Measurements from ENCODE around the gene BSX. TPM values are rescaled to one million over a fixed set of nuclear protein-coding genes. Genes with fewer than 3 reads are reported as not detected.

BSX gene
- total and polyA plus RNA-seq, 2 of the 4 experiments (the other 2 are of a cell fraction), result not detected

DNA sequence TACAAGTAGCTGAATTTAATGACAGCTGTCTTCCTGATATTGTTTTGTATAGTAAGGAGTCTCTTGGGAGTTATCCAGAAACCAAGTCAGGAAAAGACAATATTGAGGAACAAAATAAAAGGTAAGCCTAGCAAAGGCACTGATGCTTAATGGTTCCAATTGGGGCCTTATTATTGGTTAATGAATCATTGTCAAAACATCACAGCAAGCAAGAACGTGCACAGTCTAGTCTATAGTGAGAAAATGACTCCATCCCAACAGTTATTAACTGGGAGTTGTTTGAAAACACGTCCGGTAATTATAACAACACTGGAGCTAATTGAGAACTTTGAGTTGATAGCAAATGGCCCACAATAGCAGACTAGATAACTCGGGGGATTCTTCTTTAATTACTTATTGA, 17.7 kb downstream of the BSX start:
- BruUV-seq (replicated peaks), result no TSS peak
- no peak overlapping the region for H2BK120ac ChIP-seq (ENCODE audit: low read depth, low read length)
- H3K18ac ChIP-seq (ENCODE audit: low read depth, low read length), result no peak overlapping the region
- H2AK9ac ChIP-seq (replicated peaks; ENCODE audit: low read depth, low read length, poor library complexity), result no peak overlapping the region
- dilution Hi-C loops (cut with HindIII; ENCODE audit: low sequenced_read_pairs, unreplicated experiment), result no loop called here
- no peak overlapping the region for H3K9ac ChIP-seq (ENCODE audit: low read depth, low read length)
- in situ Hi-C loops (cut with MboI; ENCODE audit: low sequenced_read_pairs), result no loop called here
- H3K14ac ChIP-seq (replicated peaks; ENCODE audit: low read depth, low read length), result no peak overlapping the region
- intact Hi-C loops (cut with micrococcal nuclease), result no loop called here
- peaks cover 24% of the 10 kb centered on the region for H3K27me3 ChIP-seq (ENCODE audit: control insufficient read depth, insufficient read depth, low read length)
- no peaks in the 10 kb centered on the region for H3K79me1 ChIP-seq (ENCODE audit: low read depth in 1 of 2, low read length in 2 of 2)
- no peak overlapping the region for H3K27ac ChIP-seq (ENCODE audit: insufficient read depth, low read length)
- H2AFZ ChIP-seq (replicated peaks; ENCODE audit: low read length, poor library complexity), result no peak overlapping the region
- no peak overlapping the region for H3K4me2 ChIP-seq (ENCODE audit: low read depth, low read length)
- POLR2A ChIA-PET (ENCODE audit: unreplicated experiment), result no interaction called here
- H3K4me1 ChIP-seq (ENCODE audit: control insufficient read depth, insufficient read depth, low read length), result no peaks in the 10 kb centered on the region
- DNase-seq (no peak), ATAC-seq (ENCODE audit: low read depth) (no peak)
- no CpG with 5 or more reads among the region's 4 CpGs for WGBS, 2 experiments (ENCODE audit: extremely low coverage in 2 of 2, insufficient read length in 1 of 2)
- H2AK5ac ChIP-seq (ENCODE audit: low read depth, low read length), result no peak overlapping the region
- H4K5ac ChIP-seq (ENCODE audit: low read depth, low read length), result no peak overlapping the region
- H3K4ac ChIP-seq (ENCODE audit: low read depth, low read length), result no peak overlapping the region
- H2BK15ac ChIP-seq (ENCODE audit: low read depth, low read length), result no peak overlapping the region
- H4K91ac ChIP-seq (ENCODE audit: insufficient read depth, low read depth, low read length), result no peak overlapping the region
- CTCF ChIA-PET, result no interaction called here
- H3K36me3 ChIP-seq (ENCODE audit: control insufficient read depth, insufficient read depth, low read length), result no peaks in the 10 kb centered on the region
- no peak overlapping the region for H4K8ac ChIP-seq (ENCODE audit: low read depth in 2 of 2, low read length in 2 of 2)
- H3K9me1 ChIP-seq (ENCODE audit: insufficient read depth, low read length), result 0 out of 2 replicates have a peak, but pooled peaks cover 2% of the 10 kb centered on the region
- no peaks in the 10 kb centered on the region for H3K9me3 ChIP-seq (ENCODE audit: control insufficient read depth, insufficient read depth, low read length)
- H2BK20ac ChIP-seq (ENCODE audit: low read depth, low read length), result no peak overlapping the region
- no peaks in the 10 kb centered on the region for H4K20me1 ChIP-seq (ENCODE audit: insufficient read depth, low read length)
- no peak overlapping the region for H3K4me3 ChIP-seq (ENCODE audit: insufficient read depth, low read depth, low read length)
- H2BK5ac ChIP-seq (ENCODE audit: low read depth, low read length, poor library complexity, severe bottlenecking), result no peak overlapping the region
- H3K56ac ChIP-seq (ENCODE audit: extremely low read depth, insufficient read depth, low read length), result no peak overlapping the region
- TF ChIP-seq NFE2L2 (IDR thresholded peaks at IDR 0.05; ENCODE audit: low read depth, low read length) (no peak), POLR2A (IDR thresholded peaks at IDR 0.05; ENCODE audit: low read depth, low read length) (no peak), MAFK (IDR thresholded peaks at IDR 0.05; ENCODE audit: low read depth, low read length) (no peak), RCOR1 (IDR thresholded peaks at IDR 0.05; ENCODE audit: insufficient replicate concordance, low read length) (no peak), SMC3 (IDR thresholded peaks at IDR 0.05; ENCODE audit: low read depth, low read length) (no peak), MAZ (IDR thresholded peaks at IDR 0.05; ENCODE audit: borderline replicate concordance, low read depth, low read length) (no peak), MXI1 (IDR thresholded peaks at IDR 0.05; ENCODE audit: borderline replicate concordance, low read depth, low read length) (no peak), CEBPB (IDR thresholded peaks at IDR 0.05; ENCODE audit: low read depth, low read length) (no peak), CHD1 (IDR thresholded peaks at IDR 0.05; ENCODE audit: low read depth, low read length) (no peak), RFX5 (IDR thresholded peaks at IDR 0.05; ENCODE audit: low read depth, low read length) (no peak), RAD21 (IDR thresholded peaks at IDR 0.05; ENCODE audit: low read length) (no peak)
- TF ChIP-seq, protein P1, sequence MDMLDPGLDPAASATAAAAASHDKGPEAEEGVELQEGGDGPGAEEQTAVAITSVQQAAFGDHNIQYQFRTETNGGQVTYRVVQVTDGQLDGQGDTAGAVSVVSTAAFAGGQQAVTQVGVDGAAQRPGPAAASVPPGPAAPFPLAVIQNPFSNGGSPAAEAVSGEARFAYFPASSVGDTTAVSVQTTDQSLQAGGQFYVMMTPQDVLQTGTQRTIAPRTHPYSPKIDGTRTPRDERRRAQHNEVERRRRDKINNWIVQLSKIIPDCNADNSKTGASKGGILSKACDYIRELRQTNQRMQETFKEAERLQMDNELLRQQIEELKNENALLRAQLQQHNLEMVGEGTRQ (IDR thresholded peaks at IDR 0.05; ENCODE audit: low read depth, low read length), result no peak
- TF ChIP-seq, protein P2, sequence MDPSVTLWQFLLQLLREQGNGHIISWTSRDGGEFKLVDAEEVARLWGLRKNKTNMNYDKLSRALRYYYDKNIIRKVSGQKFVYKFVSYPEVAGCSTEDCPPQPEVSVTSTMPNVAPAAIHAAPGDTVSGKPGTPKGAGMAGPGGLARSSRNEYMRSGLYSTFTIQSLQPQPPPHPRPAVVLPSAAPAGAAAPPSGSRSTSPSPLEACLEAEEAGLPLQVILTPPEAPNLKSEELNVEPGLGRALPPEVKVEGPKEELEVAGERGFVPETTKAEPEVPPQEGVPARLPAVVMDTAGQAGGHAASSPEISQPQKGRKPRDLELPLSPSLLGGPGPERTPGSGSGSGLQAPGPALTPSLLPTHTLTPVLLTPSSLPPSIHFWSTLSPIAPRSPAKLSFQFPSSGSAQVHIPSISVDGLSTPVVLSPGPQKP (IDR thresholded peaks at IDR 0.05; ENCODE audit: borderline replicate concordance, low read depth, low read length), result no peak
- TF ChIP-seq, protein P3, sequence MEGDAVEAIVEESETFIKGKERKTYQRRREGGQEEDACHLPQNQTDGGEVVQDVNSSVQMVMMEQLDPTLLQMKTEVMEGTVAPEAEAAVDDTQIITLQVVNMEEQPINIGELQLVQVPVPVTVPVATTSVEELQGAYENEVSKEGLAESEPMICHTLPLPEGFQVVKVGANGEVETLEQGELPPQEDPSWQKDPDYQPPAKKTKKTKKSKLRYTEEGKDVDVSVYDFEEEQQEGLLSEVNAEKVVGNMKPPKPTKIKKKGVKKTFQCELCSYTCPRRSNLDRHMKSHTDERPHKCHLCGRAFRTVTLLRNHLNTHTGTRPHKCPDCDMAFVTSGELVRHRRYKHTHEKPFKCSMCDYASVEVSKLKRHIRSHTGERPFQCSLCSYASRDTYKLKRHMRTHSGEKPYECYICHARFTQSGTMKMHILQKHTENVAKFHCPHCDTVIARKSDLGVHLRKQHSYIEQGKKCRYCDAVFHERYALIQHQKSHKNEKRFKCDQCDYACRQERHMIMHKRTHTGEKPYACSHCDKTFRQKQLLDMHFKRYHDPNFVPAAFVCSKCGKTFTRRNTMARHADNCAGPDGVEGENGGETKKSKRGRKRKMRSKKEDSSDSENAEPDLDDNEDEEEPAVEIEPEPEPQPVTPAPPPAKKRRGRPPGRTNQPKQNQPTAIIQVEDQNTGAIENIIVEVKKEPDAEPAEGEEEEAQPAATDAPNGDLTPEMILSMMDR (conservative IDR thresholded peaks at IDR 0.05; ENCODE audit: low read depth, low read length), result no peak
- H3K23ac ChIP-seq (ENCODE audit: low read depth, low read length), result no peak overlapping the region

All from IMR-90 (cell line).